Neural progenitor cell (in vitro differentiated cells): ENCODE measurements around the gene FCN3.

Experiments used
- EZH2phosphoT487 ChIP-seq: fragments of 200-600 bp; sonication (generic); IDR thresholded peaks from 2 replicates; pipeline ENCODE4 v1.6.1; 2017; ENCODE audit warnings: antibody characterized with exemption
- TF ChIP-seq, protein P1 (sequence below): fragments of 200-600 bp; sonication (generic); IDR thresholded peaks from 2 replicates; pipeline ENCODE4 v1.5.1; 2017; ENCODE audit warnings: antibody characterized with exemption, mild to moderate bottlenecking

GRCh38 chr1:27405074-27405473 lies 30.4 kb upstream of the FCN3 start:
- TF ChIP-seq, protein P1, sequence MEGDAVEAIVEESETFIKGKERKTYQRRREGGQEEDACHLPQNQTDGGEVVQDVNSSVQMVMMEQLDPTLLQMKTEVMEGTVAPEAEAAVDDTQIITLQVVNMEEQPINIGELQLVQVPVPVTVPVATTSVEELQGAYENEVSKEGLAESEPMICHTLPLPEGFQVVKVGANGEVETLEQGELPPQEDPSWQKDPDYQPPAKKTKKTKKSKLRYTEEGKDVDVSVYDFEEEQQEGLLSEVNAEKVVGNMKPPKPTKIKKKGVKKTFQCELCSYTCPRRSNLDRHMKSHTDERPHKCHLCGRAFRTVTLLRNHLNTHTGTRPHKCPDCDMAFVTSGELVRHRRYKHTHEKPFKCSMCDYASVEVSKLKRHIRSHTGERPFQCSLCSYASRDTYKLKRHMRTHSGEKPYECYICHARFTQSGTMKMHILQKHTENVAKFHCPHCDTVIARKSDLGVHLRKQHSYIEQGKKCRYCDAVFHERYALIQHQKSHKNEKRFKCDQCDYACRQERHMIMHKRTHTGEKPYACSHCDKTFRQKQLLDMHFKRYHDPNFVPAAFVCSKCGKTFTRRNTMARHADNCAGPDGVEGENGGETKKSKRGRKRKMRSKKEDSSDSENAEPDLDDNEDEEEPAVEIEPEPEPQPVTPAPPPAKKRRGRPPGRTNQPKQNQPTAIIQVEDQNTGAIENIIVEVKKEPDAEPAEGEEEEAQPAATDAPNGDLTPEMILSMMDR = no peak
- TF ChIP-seq EZH2phosphoT487 = no peak
